Tibial nerve (tissue), 4 donors: Measurements from ENCODE around the gene LRRC1. TPM values are rescaled to one million over a fixed set of nuclear protein-coding genes. Genes with fewer than 3 reads are reported as not detected.

Experiments
- DNase-seq, 2 donors: peaks; one replicate each; pipeline ENCODE4 v3.0.0-alpha.2; 2019; ENCODE audit warnings: low spot score in 2 of 2
- H3K27ac ChIP-seq, 4 donors: fragments of 200-600 bp; sonication (generic) in 3 of 4; one replicate each; pipeline ENCODE4 v1.5.1; 2017 to 2019; ENCODE audit warnings: mild to moderate bottlenecking in 1 of 4
- H3K27me3 ChIP-seq, 2 donors: fragments of 200-600 bp; sonication (generic) in 1 of 2; one replicate each; pipeline versions ENCODE4 v1.5.1 to v1.6.0; 2017 to 2019
- H3K36me3 ChIP-seq, 3 donors: fragments of 200-600 bp; sonication (generic); one replicate each; pipeline ENCODE4 v1.5.1; 2018 to 2019
- H3K4me1 ChIP-seq, 4 donors: fragments of 200-600 bp; sonication (generic) in 3 of 4; one replicate each; pipeline ENCODE4 v1.5.1; 2017 to 2019
- H3K4me3 ChIP-seq, 4 donors: fragments of 200-600 bp; sonication (generic) in 3 of 4; one replicate each; pipeline ENCODE4 v1.5.1; 2017 to 2019; ENCODE audit warnings: mild to moderate bottlenecking in 1 of 4, moderate library complexity in 1 of 4
- H3K9me3 ChIP-seq, 4 donors: fragments of 200-600 bp; sonication (generic) in 3 of 4; one replicate each; pipeline ENCODE4 v1.5.1; 2017 to 2019
- CTCF ChIP-seq, 5 experiments: fragments of 200-600 bp in 3 of 5; fragments of 450-650 bp in 2 of 5; sonication (generic) in 3 of 5; IDR thresholded peaks; one replicate each; pipeline ENCODE4 v1.5.1; 2016 to 2019; ENCODE audit warnings: antibody characterized with exemption in 5 of 5, mild to moderate bottlenecking in 3 of 5, moderate library complexity in 2 of 5
- EP300 ChIP-seq, 2 donors: sonication (generic); formaldehyde crosslinking; IDR thresholded peaks; one replicate each; pipeline ENCODE4 v1.6.1; 2017; ENCODE audit warnings: antibody characterized with exemption in 2 of 2, mild to moderate bottlenecking in 1 of 2
- POLR2A ChIP-seq, 2 donors: fragments of 450-650 bp; IDR thresholded peaks; one replicate each; pipeline ENCODE4 v1.6.1; 2017; ENCODE audit warnings: antibody characterized with exemption in 2 of 2, mild to moderate bottlenecking in 2 of 2, moderate library complexity in 2 of 2
- WGBS, 2 donors: methylation state at CpG; one replicate each; pipeline ENCODE4 v1.1.5; 2018; 5-methylcytosine and 5-hydroxymethylcytosine counted together
- total RNA-seq, 4 donors: library from RNA; depleted of rRNA; stranded (reverse); fragments of >200 nt; gene quantifications; one replicate each; pipeline ENCODE4 v1.1.0, GENCODE V29; 2016

The LRRC1 gene
- total RNA-seq, 4 donors from 2014 or later, result 22.8 to 50.0 (median 39.6) TPM

DNA sequence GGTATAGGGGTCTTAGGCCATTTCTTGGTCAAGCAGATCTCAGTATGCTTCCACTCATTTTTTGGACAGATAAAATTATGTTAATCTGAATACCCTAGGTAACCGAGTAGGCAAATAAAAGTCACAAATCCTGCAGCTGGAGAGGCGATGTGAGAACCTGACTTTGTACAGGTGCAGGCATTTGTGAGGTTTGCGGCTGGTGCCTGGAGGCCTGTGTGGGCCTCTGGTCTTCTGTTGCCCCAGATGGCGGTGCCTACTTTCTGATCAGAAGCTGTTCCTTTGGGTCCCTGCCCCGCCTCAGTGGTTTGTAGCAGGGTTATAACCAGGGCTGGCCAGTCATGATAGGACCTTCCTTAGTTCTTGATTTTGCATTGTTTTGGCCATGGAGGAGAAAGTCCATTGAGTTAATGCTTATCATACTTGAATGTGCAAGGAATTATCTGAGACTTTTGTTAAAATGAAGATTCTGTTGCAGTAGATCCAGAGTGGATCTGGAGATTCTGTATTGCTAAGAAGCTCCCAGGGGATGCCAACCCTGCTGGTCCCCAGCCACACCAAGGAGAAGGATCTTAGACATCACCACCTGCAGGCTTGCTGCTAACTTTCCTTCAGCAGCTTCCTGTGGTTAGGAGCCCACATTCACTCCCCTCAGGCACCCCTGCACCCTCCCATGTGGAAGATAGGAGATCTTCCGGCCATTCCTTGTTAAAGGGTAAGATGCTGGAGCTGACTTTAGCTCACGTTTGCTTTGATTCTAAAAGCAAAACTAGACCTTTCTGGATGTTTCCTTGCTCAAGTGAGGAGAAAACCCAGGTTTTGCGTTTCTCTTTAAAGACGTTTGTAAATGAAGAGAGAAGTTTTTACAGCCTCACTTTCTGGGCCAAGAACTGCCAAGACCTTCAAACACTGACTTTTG, 50.7 kb downstream of the LRRC1 start:
- TF ChIP-seq CTCF (IDR thresholded peaks at IDR 0.05) (no peak), POLR2A (IDR thresholded peaks at IDR 0.05) (no peak), EP300 (IDR thresholded peaks at IDR 0.05) (no peak)
- H3K27ac ChIP-seq, result no peak overlapping the region
- peaks cover 0 to 5% (median 0%) of the 10 kb centered on the region in 3 donors for H3K36me3 ChIP-seq
- H3K4me1 ChIP-seq, result peaks cover 0 to 14% (median 5%) of the 10 kb centered on the region in 4 donors
- WGBS, 2 donors, result 89 to 91% methylated on average over 9 of the region's 9 CpGs
- DNase-seq, result no peak
- H3K4me3 ChIP-seq, result no peak overlapping the region
- no peaks in the 10 kb centered on the region for H3K27me3 ChIP-seq
- H3K9me3 ChIP-seq, result no peaks in the 10 kb centered on the region

- WGBS, 2 donors, result 83 to 84% methylated on average over 7 of the region's 7 CpGs
- Histone ChIP-seq H3K36me3 (peaks cover 0 to 5% (median 0%) of the 10 kb centered on the region in 3 donors), H3K27ac (no peak overlapping the region), H3K27me3 (no peaks in the 10 kb centered on the region), H3K4me1 (peaks cover 0 to 14% (median 5%) of the 10 kb centered on the region in 4 donors), H3K9me3 (no peaks in the 10 kb centered on the region), H3K4me3 (no peak overlapping the region)
- no peak for DNase-seq
- no peak for TF ChIP-seq POLR2A (IDR thresholded peaks at IDR 0.05)
- no peak for TF ChIP-seq EP300 (IDR thresholded peaks at IDR 0.05)
- no peak for TF ChIP-seq CTCF (IDR thresholded peaks at IDR 0.05)
These were observed 51.4 kb downstream of the LRRC1 start for GRCh38 chr6:53846250-53846649.

DNA sequence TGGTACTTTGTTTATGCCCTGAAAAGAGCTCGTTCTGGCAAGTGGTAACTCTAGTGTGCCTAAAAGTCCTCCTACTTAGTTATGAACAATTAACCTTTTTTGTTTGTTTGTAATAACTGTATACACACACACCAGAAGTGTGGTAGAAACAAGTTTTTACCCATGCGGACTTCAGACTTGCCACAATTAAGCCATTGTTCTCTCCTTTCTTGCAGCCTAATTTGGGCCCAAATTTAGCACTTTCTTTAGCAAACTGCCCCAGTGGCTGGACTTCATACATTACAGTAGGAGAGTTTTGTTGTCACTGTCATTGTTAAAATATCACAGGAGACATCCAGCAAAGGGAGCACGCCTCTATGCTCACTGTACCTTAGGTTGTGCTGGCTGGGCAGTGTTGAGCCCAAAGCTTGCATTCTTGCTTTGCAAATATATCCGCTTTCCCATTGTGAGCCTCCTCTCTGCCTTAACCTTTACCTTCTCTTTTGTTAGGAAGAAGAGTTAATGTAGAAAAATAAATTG, 53.0 kb downstream of the LRRC1 start:
- no peak overlapping the region for H3K4me3 ChIP-seq
- no peak overlapping the region for H3K27ac ChIP-seq
- H3K4me1 ChIP-seq, result peaks cover 0 to 14% (median 5%) of the 10 kb centered on the region in 4 donors
- no peaks in the 10 kb centered on the region for H3K9me3 ChIP-seq
- H3K27me3 ChIP-seq, result no peaks in the 10 kb centered on the region
- H3K36me3 ChIP-seq, result no peaks in the 10 kb centered on the region
- TF ChIP-seq CTCF (IDR thresholded peaks at IDR 0.05) (no peak), EP300 (IDR thresholded peaks at IDR 0.05) (no peak), POLR2A (IDR thresholded peaks at IDR 0.05) (no peak)
- DNase-seq, result no peak
- 69 to 72% methylated on average over 4 of the region's 4 CpGs for WGBS, 2 donors

DNA sequence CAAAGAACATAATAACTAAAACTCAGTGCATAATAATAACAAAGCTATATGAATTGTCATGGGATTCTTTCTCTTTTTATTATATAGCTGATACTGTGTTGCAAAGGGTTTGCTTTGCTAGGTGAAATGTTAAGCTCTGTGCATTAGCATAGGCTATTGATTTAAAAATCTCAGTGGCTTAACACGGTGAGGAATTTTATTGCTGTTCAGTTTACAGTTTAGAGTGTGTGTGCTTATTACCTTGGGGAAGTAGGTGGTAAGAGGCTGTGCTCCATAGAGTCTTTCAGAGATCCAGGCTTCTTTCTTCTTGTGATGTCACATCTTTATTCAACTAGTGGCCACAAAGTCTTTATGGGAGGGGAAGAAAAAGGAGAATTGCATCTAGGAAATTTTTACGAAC, 55.7 kb downstream of the LRRC1 start:
- H3K9me3 ChIP-seq, result no peaks in the 10 kb centered on the region
- WGBS, 2 donors, result 80 to 87% methylated on average over 2 of the region's 2 CpGs
- no peak for TF ChIP-seq EP300 (IDR thresholded peaks at IDR 0.05)
- TF ChIP-seq POLR2A (IDR thresholded peaks at IDR 0.05), result no peak
- TF ChIP-seq CTCF (IDR thresholded peaks at IDR 0.05), result no peak
- H3K4me3 ChIP-seq, result no peak overlapping the region
- H3K27me3 ChIP-seq, result no peaks in the 10 kb centered on the region
- no peak overlapping the region for H3K27ac ChIP-seq
- peaks cover 0 to 17% (median 5%) of the 10 kb centered on the region in 4 donors for H3K4me1 ChIP-seq
- no peak for DNase-seq
- H3K36me3 ChIP-seq, result no peaks in the 10 kb centered on the region

DNA sequence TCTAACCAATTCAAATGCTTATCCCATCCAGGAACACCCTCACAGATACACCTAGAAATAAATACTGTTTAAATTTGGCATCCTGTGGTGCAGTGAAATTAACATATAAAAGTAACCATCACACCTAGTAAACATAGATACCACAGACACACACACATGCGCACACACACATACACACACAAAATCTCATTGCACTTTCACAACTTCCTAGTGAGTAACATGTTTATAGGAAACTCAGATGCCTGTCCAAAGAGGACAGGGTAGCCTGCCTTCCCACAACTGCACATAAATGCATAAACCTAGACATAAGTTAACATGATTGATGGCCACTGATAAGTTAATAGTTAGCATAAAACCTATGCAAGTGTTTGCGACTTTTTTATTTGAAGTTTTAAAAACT, 56.8 kb downstream of the LRRC1 start:
- DNase-seq, result no peak
- Histone ChIP-seq H3K27me3 (no peaks in the 10 kb centered on the region), H3K36me3 (no peaks in the 10 kb centered on the region), H3K9me3 (no peaks in the 10 kb centered on the region), H3K27ac (no peak overlapping the region), H3K4me3 (no peak overlapping the region), H3K4me1 (peaks cover 0 to 27% (median 9%) of the 10 kb centered on the region in 4 donors)
- TF ChIP-seq POLR2A (IDR thresholded peaks at IDR 0.05), result no peak
- TF ChIP-seq EP300 (IDR thresholded peaks at IDR 0.05), result no peak
- no peak for TF ChIP-seq CTCF (IDR thresholded peaks at IDR 0.05)
- WGBS, 2 donors, result 93% methylated on average over 2 of the region's 2 CpGs
